Fibroblast of skin of back (primary cell): Measurements from ENCODE around the gene CX3CL1.
A peak's percentile ranks its signal among the peaks of the same experiment; 100 is the strongest.
"Not testable (repeated sequence)": the region's sequence is repeated elsewhere in the genome, so short reads cannot be mapped to it uniquely, and the experiment has no call there.

ENCODE experiments used
- DNase-seq: peaks from one replicate; pipeline ENCODE4 v3.0.0-alpha.2; 2013

CX3CL1 gene

DNA sequence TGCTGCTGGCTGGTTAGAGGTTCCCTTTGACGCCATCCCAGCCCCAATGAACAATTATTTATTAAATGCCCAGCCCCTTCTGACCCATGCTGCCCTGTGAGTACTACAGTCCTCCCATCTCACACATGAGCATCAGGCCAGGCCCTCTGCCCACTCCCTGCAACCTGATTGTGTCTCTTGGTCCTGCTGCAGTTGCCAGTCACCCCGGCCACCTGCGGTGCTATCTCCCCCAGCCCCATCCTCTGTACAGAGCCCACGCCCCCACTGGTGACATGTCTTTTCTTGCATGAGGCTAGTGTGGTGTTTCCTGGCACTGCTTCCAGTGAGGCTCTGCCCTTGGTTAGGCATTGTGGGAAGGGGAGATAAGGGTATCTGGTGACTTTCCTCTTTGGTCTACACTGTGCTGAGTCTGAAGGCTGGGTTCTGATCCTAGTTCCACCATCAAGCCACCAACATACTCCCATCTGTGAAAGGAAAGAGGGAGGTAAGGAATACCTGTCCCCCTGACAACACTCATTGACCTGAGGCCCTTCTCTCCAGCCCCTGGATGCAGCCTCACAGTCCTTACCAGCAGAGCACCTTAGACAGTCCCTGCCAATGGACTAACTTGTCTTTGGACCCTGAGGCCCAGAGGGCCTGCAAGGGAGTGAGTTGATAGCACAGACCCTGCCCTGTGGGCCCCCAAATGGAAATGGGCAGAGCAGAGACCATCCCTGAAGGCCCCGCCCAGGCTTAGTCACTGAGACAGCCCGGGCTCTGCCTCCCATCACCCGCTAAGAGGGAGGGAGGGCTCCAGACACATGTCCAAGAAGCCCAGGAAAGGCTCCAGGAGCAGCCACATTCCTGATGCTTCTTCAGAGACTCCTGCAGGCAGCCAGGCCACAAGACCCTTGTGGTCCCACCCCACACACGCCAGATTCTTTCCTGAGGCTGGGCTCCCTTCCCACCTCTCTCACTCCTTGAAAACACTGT is 11.3 kb downstream of the CX3CL1 start:
- DNase-seq = peak; percentile 62

DNA sequence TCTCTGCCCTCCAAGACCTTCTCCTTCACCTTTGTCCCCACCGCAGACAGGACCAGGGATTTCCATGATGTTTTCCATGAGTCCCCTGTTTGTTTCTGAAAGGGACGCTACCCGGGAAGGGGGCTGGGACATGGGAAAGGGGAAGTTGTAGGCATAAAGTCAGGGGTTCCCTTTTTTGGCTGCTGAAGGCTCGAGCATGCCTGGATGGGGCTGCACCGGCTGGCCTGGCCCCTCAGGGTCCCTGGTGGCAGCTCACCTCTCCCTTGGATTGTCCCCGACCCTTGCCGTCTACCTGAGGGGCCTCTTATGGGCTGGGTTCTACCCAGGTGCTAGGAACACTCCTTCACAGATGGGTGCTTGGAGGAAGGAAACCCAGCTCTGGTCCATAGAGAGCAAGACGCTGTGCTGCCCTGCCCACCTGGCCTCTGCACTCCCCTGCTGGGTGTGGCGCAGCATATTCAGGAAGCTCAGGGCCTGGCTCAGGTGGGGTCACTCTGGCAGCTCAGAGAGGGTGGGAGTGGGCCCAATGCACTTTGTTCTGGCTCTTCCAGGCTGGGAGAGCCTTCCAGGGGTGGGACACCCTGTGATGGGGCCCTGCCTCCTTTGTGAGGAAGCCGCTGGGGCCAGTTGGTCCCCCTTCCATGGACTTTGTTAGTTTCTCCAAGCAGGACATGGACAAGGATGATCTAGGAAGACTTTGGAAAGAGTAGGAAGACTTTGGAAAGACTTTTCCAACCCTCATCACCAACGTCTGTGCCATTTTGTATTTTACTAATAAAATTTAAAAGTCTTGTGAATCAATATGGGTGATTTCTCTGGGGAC is 12.2 kb downstream of the CX3CL1 start:
- DNase-seq = no peak

DNA sequence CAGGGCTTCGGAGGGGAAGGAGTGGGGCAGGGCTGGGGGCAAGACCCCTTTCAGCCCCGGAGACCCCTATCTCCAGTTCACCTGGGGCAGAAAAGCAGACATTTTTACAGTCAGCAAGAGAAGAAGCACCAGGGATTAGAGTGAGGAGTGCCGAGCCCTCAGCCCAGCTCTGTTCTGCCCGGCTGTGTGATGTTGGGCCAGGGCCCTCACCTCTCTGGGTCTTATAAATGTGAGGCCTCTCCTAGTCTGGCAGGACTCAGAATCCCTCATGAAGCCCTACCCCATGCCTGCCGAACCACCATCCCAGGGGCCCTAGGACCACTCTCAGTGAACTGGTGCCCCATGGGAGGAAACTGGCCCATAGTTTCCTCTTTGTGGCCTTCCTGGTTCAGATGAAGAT is 12.8 kb downstream of the CX3CL1 start:
- DNase-seq = no peak

DNA sequence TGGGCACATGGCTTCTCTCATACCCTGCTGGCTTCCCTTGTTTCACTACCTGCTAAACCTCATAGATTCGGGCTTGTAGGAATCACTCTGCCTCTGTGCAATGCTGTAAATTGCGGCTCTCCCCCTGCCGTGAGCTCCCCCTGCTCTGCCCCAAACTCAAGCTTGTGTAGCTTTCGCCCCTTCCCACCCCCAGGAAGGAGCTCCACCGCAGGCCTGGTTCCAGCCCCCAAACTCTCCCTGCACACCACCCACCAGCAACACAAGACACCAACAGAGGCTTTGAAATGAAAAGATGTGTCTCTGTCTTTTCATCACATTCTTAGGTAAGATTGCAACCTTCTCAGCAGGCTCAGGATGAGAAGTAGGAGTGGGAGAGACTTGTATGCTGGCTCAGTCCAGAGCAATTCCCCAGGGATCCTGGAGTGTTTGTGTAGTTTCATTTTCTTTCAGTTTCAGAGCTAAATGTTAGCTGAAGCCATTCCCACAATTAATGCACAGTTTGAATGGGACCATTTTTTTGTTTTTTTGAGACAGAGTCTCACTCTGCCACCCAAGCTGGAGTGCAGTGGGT is 14.2 kb downstream of the CX3CL1 start:
- peak; percentile 76 for DNase-seq

DNA sequence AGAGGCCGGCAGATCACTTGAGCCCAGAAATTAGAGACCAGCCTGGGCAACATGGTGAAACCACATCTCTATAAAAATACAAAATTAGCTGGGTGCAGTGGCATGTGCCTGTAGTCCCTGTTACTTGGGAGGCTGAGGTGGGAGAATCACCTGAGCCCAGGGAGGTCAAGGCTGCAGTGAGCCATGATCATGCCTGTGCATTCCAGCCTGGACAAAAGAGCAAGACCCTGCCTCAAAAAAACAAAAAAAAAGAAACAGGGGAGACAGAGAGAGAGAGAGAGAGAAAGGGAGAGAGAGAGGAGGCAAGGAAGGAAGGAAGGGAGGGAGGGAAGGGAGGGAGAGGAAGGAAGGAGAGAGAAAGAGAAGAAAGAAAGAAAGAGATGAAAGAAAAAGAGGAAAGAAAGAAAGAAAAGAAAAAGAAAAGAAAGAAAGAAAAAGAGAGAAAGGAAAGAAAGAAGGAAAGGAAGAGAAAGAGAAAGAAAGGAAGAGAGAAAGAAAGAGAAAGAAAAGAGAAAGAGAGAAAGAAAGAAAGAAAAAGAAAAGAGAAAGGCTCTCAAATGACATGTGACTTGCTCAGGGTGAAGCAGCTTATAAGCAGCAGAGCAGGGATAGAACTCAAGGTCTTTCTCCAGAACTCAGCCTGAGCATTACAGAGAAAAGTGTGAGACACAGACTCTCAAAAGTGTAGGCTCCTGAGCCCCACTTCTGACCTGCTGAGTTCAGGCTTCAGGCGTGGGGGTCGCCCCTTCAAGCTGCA is 15.5 kb downstream of the CX3CL1 start:
- DNase-seq = no peak

DNA sequence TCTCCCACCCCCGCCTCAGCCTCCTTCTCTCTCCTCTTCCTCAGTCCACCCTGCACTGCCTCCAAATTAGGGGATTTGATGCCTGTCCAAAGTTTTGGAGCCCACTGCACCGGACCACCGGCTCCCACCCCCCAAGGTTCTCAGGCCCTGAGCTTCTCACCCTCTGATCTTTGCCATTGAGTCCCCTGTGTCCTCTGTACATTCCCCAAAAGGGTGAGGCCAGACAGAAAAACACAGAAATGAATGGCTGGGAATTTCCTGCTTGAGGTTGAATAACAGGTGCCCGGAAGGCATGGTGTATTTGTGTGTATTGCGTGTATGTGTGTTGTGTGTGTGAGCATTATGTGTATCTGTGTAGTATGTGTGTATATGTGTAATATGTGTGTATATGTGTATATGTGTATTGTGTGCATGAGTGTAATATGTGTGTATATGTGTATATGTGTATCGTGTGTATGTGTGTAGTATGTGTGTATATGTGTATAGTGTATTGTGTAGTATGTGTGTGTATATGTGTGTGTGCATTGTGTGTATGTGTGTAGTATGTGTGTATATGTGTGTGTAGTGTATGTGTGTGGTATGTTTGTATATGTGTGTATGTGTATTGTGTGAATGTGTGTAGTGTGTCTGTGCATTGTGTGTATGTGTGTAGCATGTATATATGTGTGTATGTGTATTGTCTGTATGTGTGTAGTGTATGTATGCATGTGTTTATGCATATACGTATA is 16.2 kb downstream of the CX3CL1 start:
- DNase-seq = no peak

DNA sequence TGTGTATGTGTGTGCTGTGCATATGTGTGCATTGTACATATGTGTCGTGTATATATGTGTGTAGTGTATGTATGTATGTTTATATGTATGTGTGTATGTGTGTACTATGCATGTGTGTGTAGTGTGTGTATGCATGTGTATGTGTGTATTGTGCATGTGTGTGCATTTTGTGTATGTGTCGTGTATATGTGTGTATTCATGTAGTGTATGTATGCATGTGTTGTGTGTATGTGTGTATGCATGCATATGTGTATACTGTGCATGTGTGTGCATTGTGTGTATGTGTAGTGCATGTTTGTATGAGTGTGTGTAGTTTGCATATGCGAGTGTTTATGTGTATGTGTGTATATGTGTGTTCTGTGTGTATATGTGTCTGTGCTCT is 16.8 kb downstream of the CX3CL1 start:
- no peak for DNase-seq

DNA sequence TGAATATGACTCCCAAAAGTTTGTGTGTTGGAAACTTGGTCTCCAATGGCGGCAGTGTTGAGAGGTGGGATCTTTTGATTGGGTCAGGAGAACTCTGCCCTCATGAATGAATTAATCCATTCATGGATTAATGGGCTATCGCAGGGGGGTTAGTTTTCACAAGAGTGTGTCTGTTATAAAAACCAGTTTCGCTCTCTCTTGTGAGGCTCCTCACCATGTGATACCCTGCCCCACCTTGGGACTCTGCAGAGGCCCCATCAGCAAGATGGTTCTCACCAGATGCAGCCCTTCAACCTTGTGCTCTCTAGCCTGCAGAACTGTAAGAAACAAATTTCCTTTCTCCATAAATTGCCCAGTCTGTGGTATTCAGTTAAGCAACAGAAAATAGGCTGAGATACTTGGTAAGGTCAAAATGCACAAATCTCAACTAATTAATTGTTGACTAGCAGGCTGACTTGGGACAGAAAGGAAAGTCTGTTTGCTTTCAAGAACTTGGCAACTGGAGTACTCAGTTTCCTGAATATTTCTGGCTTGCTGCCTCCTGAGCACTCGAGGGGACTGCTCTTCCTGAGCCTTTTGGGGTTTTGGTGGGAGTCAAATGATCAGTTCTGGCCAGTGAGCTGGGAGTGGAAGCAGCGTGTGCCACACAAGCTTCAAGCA is 18.5 kb downstream of the CX3CL1 start:
- DNase-seq = no peak

DNA sequence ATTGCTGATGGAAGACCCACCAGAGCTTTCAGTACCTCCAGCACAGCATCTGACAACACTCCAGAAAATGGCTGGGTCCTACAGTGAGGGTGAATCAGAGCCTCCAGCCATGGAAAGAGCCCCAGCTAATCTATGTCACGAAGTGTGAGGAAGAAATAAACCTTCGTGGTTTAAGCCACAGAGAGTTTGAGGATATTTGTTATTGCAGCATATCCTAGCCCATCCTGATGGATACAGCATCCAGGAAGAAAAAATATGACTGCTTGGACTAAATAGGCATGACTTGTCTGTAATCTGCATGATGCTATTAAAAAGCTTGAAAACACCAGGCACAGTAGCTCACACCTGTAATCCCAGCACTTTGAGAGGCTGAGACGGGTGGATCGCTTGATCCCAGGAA is 19.0 kb downstream of the CX3CL1 start:
- DNase-seq = no peak

DNA sequence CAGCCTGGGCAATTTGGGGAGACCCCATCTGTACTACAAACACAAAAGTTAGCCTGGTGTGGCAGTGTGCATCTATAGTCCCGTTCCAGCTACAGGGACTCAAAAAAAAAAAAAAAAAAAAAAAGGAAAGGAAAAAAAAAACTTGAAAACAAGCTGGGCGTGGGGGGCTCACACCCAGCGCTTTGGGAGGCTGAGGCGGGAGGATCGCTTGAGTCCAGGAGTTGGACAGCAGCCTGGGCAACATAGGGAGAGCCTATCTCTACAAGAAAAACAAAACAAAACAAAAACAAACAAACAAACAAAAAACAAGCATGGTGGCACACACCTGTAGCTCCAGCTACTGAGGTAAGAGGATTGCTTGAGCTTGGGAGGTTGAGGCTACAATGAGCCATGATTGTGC is 19.4 kb downstream of the CX3CL1 start:
- no peak for DNase-seq

DNA sequence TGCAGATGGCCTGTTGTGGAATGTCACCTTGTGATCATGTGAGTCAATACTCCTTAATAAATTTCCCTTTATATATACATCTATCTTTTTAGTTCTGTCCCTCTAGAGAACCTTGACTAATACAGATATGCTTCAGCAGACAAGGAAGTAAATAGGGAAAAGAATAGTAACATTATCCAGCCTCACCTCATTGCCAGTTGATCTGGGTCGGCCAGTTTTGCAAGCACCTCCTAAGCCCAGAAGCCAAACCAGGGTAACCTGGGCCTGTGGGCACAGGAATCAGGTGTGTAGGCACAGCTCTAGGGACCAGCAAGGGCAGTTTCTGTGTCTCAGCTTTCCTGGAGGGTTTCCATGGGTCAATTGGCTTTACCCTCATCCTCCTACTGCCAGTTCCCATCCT is 20.4 kb downstream of the CX3CL1 start:
- no peak for DNase-seq

DNA sequence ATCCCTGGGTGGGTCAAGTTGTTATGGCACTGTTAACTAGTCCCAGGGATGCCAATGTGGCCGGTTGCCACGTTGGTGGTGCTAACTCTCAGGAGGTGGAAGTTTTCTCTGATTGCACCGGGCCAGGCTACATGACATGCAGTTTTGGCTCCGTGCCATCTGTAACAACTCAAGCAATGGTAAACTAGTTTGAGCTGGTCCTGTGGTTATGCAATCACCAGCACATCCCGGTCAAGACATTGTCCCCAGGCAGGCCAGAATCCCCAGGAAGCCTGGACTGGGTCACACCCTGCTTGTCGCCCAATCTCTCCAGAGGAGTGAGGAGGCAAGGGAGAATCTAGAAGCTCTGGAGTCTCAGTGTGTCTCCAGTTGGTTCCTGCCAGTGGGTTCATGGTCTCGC is 22.2 kb downstream of the CX3CL1 start:
- DNase-seq = no peak

DNA sequence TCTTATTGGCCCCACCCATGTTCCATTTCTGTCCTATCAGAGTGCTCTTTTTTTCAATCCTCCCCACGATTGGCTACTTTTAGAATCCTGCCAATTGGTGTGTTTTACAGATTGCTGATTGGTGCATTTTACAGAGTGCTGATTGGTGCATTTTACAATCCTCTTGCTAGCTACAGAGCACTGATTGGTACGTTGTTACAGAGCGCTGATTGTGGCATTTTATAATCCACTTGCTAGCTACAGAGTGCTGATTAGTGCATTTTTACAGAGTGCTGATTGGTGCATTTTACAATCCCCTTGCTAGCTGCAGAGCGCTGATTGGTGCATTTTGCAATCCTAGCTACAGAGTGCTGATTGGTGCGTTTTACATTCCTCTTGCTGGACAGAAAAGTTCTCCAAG is 22.7 kb downstream of the CX3CL1 start:
- no peak for DNase-seq

DNA sequence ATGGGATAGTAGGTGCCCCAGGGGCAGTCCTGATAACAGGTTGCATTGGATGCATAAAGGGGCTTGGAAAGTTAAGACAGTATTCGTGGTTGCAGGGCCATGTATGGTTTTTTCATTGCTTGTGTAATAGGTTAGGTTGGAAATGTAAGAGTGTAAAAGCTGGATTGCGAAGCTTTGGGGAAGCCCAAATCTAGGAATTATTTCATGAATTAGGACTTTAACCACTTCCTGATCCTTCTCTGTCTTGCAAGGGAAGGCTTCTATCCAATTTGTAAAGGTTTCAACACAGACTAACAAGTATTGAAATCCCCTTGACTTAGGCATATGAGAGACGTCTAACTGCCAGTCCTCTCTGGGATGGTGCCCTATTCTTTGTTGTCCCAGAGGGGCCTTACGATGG is 24.5 kb downstream of the CX3CL1 start:
- no peak for DNase-seq

DNA sequence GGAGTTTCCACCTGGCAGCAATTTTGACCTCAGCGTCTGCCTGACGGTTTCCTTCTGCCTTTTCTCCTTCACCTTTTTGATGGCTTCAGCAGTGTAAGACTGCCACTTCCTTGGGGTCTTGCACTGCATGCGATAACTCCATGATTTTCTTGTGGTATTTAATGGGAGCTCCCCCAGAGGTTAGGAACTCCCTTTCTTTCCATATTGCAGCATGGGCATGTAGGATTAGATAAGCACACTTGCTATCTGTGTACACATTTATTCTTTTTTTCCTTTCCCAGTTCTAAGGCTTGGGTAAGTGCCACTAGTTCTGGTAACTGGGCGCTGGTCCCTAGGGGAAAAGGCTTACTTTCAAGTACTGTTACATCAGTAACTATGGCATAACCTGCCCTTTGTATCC is 25.2 kb downstream of the CX3CL1 start:
- DNase-seq = not testable (repeated sequence)

DNA sequence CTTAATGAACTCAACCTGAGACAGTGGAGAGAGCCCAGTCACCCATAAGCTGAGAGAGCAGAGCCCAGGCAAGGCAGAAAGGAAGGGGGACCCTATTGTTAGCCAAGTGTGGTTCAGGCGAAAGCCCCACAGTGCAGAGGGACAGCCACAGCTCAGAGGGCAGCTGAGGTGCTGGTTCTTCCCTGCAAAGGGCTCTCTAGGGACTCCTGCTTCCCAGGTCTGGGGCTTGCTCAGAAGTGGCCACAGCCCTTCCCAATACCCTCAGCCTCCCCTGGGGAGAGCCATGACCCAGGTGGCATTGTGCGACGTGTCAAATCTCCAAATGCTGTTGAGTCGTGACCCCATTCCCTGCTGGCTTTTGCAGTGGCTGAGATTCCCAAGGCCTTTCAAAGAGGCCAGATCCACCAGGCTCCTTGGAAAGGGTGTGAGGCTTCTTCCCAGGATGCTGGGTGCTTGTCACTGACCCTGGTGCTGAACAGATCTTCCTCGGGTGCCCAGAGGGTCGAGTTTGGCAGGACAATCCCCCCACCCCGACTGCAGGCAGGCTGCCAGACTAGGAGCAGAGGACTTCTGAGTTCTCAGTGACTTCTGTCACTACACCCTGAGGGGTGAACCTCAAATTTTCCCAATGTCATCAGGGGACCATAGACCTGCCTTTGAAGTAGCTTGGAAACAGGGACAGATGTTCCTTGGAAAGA is 29.8 kb downstream of the CX3CL1 start:
- DNase-seq = no peak

DNA sequence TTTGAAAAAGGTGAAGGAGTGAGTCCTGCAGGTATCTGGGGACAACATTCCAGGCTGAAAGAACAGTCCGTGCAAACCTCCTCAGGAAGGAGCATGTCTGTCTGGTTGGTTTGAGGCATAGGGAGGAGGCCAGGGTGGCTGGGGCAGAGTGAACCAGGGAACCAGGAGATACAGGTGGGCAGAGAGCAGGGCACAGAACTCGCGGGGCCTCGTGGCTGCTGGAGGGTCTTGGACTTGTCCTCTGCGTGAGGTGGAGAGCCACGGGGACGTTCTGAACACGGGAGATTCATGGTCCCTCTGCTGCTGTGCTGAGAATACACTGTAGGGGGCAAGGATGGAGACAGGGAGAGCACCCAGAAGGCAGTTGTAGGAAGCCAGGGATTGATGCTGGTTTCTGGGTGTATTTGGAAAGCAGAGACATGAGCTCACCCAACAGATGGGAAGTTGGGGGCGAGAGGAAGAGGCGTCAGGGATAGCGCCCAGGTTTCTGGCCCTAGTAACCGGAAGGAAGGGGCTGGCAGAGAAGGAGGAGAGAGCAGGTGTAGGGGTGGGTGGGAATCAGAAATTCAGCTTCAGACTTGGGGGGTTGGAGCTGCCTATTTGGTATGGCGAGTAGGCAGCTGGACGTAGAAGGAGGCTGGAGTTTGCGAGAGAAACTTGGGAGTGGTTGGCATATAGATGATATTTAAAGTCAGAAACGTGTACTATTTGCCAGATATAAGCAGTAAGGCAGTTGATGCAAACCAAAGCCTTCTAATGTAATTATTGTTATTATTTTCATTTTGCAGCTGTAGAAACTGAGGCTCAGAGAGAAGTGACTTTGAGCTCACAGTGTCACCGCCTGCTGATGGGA is 31.9 kb downstream of the CX3CL1 start, which contains the start of gene CCL17:
TSS of gene CCL17 (plus strand) at position 803 of the 853 bp plus-strand sequence. CDS start 9,166 bp downstream, outside the sequence.
- no peak for DNase-seq

DNA sequence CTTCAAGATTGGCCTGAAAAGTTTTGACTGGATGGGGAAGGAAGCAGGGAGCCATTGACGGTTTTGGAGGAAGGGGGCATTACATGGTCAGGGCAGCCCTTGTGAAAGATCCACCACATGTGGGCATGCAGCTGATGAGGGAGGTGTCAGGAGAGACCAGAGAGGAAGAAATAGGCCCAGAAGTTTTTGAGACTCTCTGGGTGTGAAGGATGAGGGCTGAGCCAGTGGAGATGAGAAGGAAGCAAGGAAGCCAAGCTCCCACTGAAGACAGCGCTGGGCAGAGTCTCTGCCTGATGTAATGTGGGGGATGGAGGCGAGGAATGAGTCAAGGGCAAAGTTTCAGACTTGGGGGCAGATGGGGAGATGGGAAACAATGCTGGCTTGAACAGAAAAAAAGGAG is 32.8 kb downstream of the CX3CL1 start:
- no peak for DNase-seq

DNA sequence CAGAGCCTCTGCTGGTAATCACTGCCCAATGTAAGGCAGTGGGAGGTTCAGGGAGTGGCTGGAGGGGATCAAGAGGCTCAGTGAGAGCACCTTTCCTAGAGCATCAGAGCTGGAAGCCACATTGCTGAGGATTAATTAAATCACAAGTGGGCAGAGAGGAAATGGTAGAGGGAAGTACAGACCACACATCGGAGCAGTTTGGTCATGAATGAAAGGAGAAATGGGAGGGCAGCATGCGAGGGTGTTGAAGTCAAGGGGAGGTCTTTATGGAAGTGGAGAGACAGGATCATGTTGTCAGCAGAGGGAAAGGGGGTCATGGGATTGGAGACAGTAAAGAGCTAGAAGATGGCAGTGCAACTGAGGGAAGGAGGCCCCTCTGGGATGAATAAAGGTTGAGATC is 34.6 kb downstream of the CX3CL1 start:
- DNase-seq = no peak
